ENCODE results near the gene HILPDA.

- TF ChIP-seq EZH2 (optimal IDR thresholded peaks at IDR 0.05; ENCODE audit: low read depth, low read length) (no peak), CTCF (IDR thresholded peaks at IDR 0.05; ENCODE audit: low read length) (no peak)
These were observed 33.6 kb upstream of the HILPDA start for GRCh38 chr7:128422037-128422436.

Measured in MM.1S (cell line).